Subcutaneous abdominal adipose tissue (tissue), 5 donors: ENCODE results near the gene CDC73.
A peak's percentile ranks its signal among the peaks of the same experiment; 100 is the strongest.
"Not testable (repeated sequence)": the region's sequence is repeated elsewhere in the genome, so short reads cannot be mapped to it uniquely, and the experiment has no call there.

Experiments
- H3K27ac ChIP-seq: one replicate; pipeline ENCODE4 v1.7.0; 2013; ENCODE audit warnings: low read depth, mild to moderate bottlenecking, inconsistent platforms, low read length, moderate library complexity
- H3K27me3 ChIP-seq, 5 donors: one replicate each; pipeline ENCODE4 v1.7.0; 2013; ENCODE audit warnings: low read length in 5 of 5, inconsistent platforms in 1 of 5; ENCODE audit not compliant: control insufficient read depth in 5 of 5, insufficient read depth in 4 of 5
- H3K36me3 ChIP-seq, 5 donors: one replicate each; pipeline ENCODE4 v1.7.0; 2013; ENCODE audit warnings: low read length in 5 of 5; ENCODE audit not compliant: control insufficient read depth in 5 of 5, insufficient read depth in 5 of 5
- H3K4me1 ChIP-seq, 5 donors: one replicate each; pipeline ENCODE4 v1.7.0; 2013; ENCODE audit warnings: low read length in 5 of 5, mild to moderate bottlenecking in 3 of 5, moderate library complexity in 1 of 5; ENCODE audit not compliant: control insufficient read depth in 5 of 5, insufficient read depth in 5 of 5
- H3K4me3 ChIP-seq, 5 donors: one replicate each; pipeline ENCODE4 v1.7.0; 2013; ENCODE audit warnings: low read length in 5 of 5, low read depth in 1 of 5
- H3K9ac ChIP-seq, 5 donors: one replicate each; pipeline ENCODE4 v1.7.0; 2013; ENCODE audit warnings: low read length in 5 of 5, mild to moderate bottlenecking in 4 of 5, moderate library complexity in 3 of 5
- H3K9me3 ChIP-seq, 5 donors: one replicate each; pipeline ENCODE4 v1.7.0; 2013; ENCODE audit warnings: low read length in 5 of 5; ENCODE audit not compliant: control insufficient read depth in 5 of 5
- donor health status: healthy.
- donor health status: healthy.
- donor health status: healthy.
- donor health status: healthy.
- donor health status: healthy.

CDC73 gene

GRCh38 chr1:193211539-193211938 is 89.7 kb downstream of the CDC73 start:
- H3K4me3 ChIP-seq, result no peak overlapping the region
- peak overlapping the region in 1 of 5 donors; percentile 24 for H3K9ac ChIP-seq
- H3K36me3 ChIP-seq, result peaks cover 6 to 38% (median 12%) of the 10 kb centered on the region in 5 donors
- peaks cover 0 to under 1% (median 0%) of the 10 kb centered on the region in 5 donors for H3K4me1 ChIP-seq
- H3K9me3 ChIP-seq, result peaks cover 0 to 6% (median 5%) of the 10 kb centered on the region in 5 donors
- H3K27me3 ChIP-seq, result no peaks in the 10 kb centered on the region
- no peak overlapping the region for H3K27ac ChIP-seq

- H3K27ac ChIP-seq, result no peak overlapping the region
- peaks cover 0 to 7% (median 3%) of the 10 kb centered on the region in 5 donors for H3K4me1 ChIP-seq
- H3K4me3 ChIP-seq, result no peak overlapping the region
- no peaks in the 10 kb centered on the region for H3K27me3 ChIP-seq
- peaks cover 10 to 32% (median 20%) of the 10 kb centered on the region in 5 donors for H3K36me3 ChIP-seq
- peaks cover 0 to under 1% (median 0%) of the 10 kb centered on the region in 5 donors for H3K9me3 ChIP-seq
- H3K9ac ChIP-seq, result no peak overlapping the region
Observed at GRCh38 chr1:193212637-193213036, 90.8 kb downstream of the CDC73 start.

GRCh38 chr1:193213998-193214397 is 92.2 kb downstream of the CDC73 start:
- peaks cover 0 to 7% (median 3%) of the 10 kb centered on the region in 5 donors for H3K4me1 ChIP-seq
- H3K27ac ChIP-seq, result no peak overlapping the region
- H3K4me3 ChIP-seq, result no peak overlapping the region
- H3K27me3 ChIP-seq, result no peaks in the 10 kb centered on the region
- H3K9ac ChIP-seq, result no peak overlapping the region
- no peaks in the 10 kb centered on the region for H3K9me3 ChIP-seq
- H3K36me3 ChIP-seq, result peaks cover 14 to 31% (median 23%) of the 10 kb centered on the region in 5 donors

GRCh38 chr1:193216920-193217319 is 95.1 kb downstream of the CDC73 start:
- no peaks in the 10 kb centered on the region for H3K9me3 ChIP-seq
- no peak overlapping the region for H3K27ac ChIP-seq

GRCh38 chr1:193219391-193219790 is 97.6 kb downstream of the CDC73 start:
- H3K9ac ChIP-seq, result no peak overlapping the region
- no peaks in the 10 kb centered on the region for H3K9me3 ChIP-seq
- H3K27me3 ChIP-seq, result no peaks in the 10 kb centered on the region
- no peak overlapping the region for H3K27ac ChIP-seq
- peaks cover 14 to 25% (median 21%) of the 10 kb centered on the region in 5 donors for H3K36me3 ChIP-seq
- no peak overlapping the region for H3K4me3 ChIP-seq
- peaks cover 0 to 11% (median 3%) of the 10 kb centered on the region in 5 donors for H3K4me1 ChIP-seq

More at GRCh38 chr1:193216920-193217319, 95.1 kb downstream of the CDC73 start:
- Histone ChIP-seq H3K4me3 (no peak overlapping the region), H3K4me1 (peaks cover 0 to 11% (median 3%) of the 10 kb centered on the region in 5 donors), H3K36me3 (peaks cover 21 to 34% (median 28%) of the 10 kb centered on the region in 5 donors), H3K9ac (no peak overlapping the region), H3K27me3 (no peaks in the 10 kb centered on the region)

GRCh38 chr1:193221651-193222050 is 99.8 kb downstream of the CDC73 start:
- Histone ChIP-seq H3K4me3 (no peak overlapping the region), H3K9ac (no peak overlapping the region), H3K27me3 (no peaks in the 10 kb centered on the region), H3K9me3 (no peaks in the 10 kb centered on the region), H3K36me3 (peaks cover 13 to 19% (median 14%) of the 10 kb centered on the region in 5 donors), H3K4me1 (peaks cover 0 to 9% (median 3%) of the 10 kb centered on the region in 5 donors), H3K27ac (no peak overlapping the region)

GRCh38 chr1:193222056-193222615 is 100.3 kb downstream of the CDC73 start:
- Histone ChIP-seq H3K4me1 (peaks cover 0 to 5% (median under 1%) of the 10 kb centered on the region in 5 donors), H3K9ac (no peak overlapping the region), H3K36me3 (peaks cover 10 to 19% (median 12%) of the 10 kb centered on the region in 5 donors), H3K4me3 (no peak overlapping the region), H3K9me3 (no peaks in the 10 kb centered on the region), H3K27me3 (no peaks in the 10 kb centered on the region), H3K27ac (peak overlapping the region; percentile 24)

- no peaks in the 10 kb centered on the region for H3K27me3 ChIP-seq
- H3K27ac ChIP-seq, result no peak overlapping the region
- H3K4me3 ChIP-seq, result no peak overlapping the region
- H3K9ac ChIP-seq, result no peak overlapping the region
- peaks cover 0 to 3% (median 0%) of the 10 kb centered on the region in 5 donors for H3K4me1 ChIP-seq
- H3K9me3 ChIP-seq, result peaks cover 0 to 4% (median 0%) of the 10 kb centered on the region in 5 donors
- H3K36me3 ChIP-seq, result peaks cover 3 to 15% (median 4%) of the 10 kb centered on the region in 5 donors
Observed at GRCh38 chr1:193229136-193229535, 107.3 kb downstream of the CDC73 start.

- H3K27ac ChIP-seq, H3K27me3 ChIP-seq, H3K9ac ChIP-seq, H3K4me3 ChIP-seq, H3K9me3 ChIP-seq: not testable (repeated sequence)
- Histone ChIP-seq H3K4me1 (peaks cover 0 to 13% (median 4%) of the 10 kb centered on the region in 5 donors), H3K36me3 (peaks cover 3 to 12% (median 5%) of the 10 kb centered on the region in 5 donors)
Observed at GRCh38 chr1:193231146-193231545, 109.3 kb downstream of the CDC73 start.

GRCh38 chr1:193234530-193234929 is 112.7 kb downstream of the CDC73 start:
- H3K9me3 ChIP-seq, result no peaks in the 10 kb centered on the region
- H3K27ac ChIP-seq, result no peak overlapping the region
- no peaks in the 10 kb centered on the region for H3K27me3 ChIP-seq
- H3K4me3 ChIP-seq, result no peak overlapping the region
- no peak overlapping the region for H3K9ac ChIP-seq
- H3K4me1 ChIP-seq, result peaks cover 0 to 10% (median 4%) of the 10 kb centered on the region in 5 donors
- H3K36me3 ChIP-seq, result peaks cover 8 to 25% (median 15%) of the 10 kb centered on the region in 5 donors
